G401.6 (cell line): ENCODE measurements around the gene SETD1B.
"Not testable (repeated sequence)": the region's sequence is repeated elsewhere in the genome, so short reads cannot be mapped to it uniquely, and the experiment has no call there.

Experiments used
- FAIRE-seq: peaks from 2 replicates; lab custom pipeline; 2012; peaks lifted over from hg19 to GRCh38; lab: Jason Lieb, UNC

Gene SETD1B

DNA sequence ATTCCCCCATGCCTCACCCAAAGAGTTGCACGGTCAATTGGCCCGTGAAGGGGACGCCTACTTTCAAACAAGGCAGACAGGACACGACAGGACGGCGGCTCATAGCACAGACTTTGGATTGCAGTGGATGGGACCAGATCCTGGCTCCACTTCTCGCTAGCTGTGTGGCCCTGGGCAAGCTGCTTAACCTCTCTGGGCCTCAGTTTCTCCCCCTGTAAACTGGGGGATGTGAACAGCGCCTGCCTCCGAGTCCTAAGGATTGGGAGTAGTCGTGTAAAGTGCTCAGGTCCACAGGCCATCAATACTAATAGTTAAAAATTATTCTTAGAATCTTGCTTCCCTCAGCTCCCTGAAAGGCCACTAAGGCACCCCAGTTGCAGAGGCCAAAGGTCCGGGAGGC is 23.4 kb upstream of the SETD1B start:
- no peak for FAIRE-seq

GRCh38 chr12:121781484-121781997 is 22.3 kb upstream of the SETD1B start:
- FAIRE-seq: peak; percentile 15

DNA sequence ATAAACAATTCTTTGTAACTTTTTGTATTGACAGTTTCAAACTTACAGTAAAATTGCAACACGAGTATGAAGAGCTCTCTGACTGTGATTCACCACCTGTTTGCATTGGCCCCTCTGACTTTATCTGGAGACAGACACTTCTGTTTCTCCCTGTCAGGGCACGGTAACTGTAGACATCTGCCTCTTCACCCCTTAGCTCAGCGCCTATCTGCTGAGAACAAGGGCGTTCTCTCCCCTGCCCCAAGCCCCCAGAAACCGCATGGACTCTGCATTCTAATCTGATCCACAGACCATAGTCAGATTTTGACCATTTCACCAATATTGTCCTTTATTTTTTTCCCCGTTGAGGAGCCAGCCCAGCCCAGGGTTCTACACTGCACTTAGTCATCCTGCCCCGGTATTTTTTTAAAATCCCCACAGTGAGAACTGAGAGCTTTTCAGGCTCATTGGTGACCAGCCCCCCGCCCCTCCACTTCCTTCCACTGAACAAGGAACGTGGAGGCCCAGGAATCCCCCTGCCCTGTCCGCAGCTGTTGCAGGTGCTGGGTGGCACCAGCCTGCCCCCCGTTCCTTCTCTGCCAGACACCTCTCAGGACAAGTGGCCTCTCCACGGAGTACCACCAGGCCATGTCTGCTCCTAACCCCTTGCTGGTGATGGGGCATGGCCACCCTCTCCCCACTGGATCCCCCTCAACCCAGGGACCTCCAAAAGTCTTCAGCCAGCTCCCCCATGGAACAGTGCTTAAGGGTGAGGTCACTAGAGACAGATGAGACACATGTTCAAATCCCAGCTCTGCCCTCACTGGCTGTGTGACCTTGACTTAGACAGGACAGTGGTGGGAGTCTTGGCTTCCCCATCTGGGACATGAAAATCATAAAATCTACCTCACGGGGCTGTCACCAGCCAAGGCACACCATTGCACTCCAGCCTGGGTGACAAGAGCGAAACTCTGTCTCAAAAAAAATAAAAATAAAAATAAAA is 21.5 kb upstream of the SETD1B start:
- no peak for FAIRE-seq

DNA sequence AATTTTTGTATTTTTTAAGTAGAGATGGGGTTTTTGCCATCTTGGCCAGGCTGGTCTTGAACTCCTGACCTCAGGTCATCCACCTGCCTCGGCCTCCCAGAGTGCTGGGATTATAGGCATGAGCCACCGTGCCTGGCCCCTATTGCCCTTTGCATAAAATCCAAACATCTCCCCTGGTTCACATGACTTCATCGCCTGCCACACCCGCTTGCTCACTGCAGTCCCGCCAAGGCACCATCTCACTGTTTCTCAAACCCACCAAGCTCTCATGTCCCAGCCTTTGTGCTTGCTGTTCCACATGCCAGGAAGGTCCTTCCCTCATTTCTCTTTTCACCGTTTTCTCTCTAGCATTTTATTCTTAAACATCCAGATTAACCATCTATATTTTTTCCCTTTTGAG is 20.0 kb upstream of the SETD1B start:
- FAIRE-seq: no peak

DNA sequence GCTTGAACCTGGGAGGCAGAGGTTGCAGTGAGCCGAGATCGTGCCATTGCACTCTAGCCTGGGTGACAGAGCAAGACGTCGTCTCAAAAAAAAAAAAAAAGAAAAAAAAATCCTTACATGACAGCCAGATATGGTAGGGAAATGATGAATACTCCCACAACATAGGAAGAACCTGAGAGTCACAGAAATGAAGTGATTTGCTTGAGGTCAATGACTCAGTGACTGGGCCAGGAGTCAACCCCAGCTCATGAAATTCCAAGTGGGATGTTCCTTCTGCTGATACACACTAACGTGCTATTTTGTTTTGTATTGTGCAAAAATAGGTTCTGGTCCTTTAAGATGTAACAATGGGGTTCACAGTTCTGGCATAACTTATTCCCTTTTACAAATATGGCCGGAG is 19.3 kb upstream of the SETD1B start:
- FAIRE-seq: no peak

GRCh38 chr12:121786440-121786825 is 17.4 kb upstream of the SETD1B start:
- FAIRE-seq: no peak

GRCh38 chr12:121787063-121788025 is 16.5 kb upstream of the SETD1B start:
- FAIRE-seq: no peak

- FAIRE-seq: no peak
These were observed 15.5 kb upstream of the SETD1B start for GRCh38 chr12:121788176-121788818.

DNA sequence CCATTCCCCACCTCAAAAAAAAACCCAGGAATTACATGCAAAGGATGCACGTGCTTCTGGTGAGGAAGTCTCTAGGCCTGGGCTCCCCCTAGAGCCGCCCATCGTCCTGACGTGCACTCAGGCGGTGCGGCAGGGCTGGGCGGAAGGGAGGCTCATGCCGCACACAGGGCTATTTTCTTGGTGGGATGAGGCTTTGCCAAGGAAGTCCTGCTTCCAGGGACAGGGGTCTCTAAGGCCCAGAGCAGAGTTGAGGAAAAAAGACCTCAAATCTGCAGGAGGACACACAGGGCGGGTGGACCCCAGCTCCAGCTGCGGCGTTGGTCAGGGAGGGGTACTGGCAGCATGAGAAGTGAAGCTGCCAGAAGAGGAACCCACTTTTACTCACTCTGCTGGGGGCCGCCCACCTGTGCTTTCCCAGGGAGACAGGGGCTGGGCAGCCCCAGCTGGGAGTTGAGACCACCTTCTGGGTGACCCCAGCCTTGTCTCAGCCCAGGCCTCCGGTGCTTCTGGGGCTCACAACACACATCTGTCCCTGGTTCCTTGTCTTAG is 14.5 kb upstream of the SETD1B start:
- no peak for FAIRE-seq

GRCh38 chr12:121789800-121790728 is 13.7 kb upstream of the SETD1B start:
- no peak for FAIRE-seq

DNA sequence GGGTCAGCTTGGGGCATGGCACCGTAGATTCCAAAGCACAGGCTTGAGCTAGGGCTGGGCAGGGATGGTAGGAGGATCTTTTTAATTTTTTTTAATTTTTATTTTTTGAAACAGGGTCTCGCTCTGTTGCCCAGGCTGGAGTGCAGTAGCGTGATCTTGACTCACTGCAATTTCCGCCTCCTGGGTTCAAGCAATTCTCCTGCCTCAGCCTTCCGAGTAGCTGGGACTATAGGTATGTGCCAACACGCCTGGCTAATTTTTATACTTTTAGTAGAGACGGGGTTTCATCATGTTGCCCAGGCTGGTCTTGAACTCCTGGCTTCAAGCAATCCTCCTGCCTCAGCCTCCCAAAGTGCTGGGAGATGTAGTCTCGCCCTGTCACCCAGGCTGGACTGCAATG is 13.0 kb upstream of the SETD1B start:
- not testable (repeated sequence) for FAIRE-seq

DNA sequence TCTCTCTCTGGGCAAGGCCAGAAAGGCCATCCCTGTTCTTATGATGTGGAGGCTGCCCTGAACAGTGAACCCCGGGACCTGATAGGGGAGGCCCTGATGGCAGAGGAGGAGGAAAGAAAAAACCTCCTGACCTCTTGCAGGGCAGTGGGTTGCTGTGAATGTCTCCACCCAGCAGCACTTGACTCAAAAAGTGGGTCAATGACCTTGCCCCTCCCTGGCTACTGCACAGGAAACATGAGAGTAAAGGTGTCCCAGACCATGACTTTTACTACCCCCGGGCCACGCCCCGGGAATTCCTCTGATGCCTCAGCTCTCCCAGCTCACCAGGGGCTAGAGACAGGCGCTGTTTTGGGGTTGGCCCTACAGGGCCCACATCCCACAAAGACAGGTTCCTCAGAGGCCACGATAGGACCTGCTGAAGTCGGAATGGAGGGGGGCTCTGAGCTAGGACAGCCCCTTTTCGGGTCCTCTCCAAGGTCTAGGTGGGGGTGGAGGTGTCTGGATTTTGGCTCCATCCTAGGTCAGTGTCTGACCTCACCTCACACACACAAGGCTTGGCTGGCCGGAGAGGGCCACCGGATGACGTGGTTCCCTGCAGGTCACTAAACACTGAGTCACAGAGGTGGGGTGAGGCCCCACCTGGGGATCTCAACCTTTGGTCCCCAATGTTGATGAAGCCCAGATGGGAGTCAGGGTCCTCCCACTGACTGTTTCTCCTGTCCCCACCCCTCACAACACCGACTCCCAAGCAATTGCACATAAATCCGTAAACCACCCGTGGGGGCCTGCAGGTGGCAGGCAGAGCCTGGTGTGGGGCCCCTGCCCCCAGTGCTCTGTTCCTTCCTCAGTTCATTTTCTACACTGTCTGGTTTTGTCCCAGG is 11.9 kb upstream of the SETD1B start:
- FAIRE-seq: no peak

- FAIRE-seq: no peak
These were observed 11.0 kb upstream of the SETD1B start for GRCh38 chr12:121792607-121793439.

DNA sequence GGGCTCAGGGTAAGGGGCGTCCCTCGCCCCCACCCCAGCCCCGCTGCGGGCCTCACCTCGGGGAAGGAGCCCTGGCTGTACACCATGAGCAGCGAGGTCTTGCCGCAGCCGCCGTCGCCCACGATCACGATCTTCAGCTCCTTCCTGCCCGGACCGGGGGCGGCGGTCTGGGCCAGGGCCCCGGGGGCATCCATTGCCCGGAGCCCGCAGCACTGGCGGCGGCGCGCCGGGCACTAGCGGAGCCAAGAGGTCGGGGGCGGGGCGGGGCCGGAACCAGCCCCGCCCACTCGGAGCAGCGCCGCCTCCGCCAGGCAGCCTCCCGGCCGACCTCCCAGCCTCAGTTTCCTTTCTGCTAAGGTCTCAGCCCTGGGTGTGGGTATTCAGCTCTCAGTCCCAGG is 10.4 kb upstream of the SETD1B start, which contains the start of gene RHOF:
Gene RHOF (minus strand): TSS at position 249 of the 398 bp plus-strand sequence. CDS start 55 bp downstream, at position 194.
- no peak for FAIRE-seq

- peak; percentile 69 for FAIRE-seq
These were observed 9.8 kb upstream of the SETD1B start for GRCh38 chr12:121793838-121794533.

- FAIRE-seq: no peak
These were observed 9.2 kb upstream of the SETD1B start for GRCh38 chr12:121794534-121795033.

DNA sequence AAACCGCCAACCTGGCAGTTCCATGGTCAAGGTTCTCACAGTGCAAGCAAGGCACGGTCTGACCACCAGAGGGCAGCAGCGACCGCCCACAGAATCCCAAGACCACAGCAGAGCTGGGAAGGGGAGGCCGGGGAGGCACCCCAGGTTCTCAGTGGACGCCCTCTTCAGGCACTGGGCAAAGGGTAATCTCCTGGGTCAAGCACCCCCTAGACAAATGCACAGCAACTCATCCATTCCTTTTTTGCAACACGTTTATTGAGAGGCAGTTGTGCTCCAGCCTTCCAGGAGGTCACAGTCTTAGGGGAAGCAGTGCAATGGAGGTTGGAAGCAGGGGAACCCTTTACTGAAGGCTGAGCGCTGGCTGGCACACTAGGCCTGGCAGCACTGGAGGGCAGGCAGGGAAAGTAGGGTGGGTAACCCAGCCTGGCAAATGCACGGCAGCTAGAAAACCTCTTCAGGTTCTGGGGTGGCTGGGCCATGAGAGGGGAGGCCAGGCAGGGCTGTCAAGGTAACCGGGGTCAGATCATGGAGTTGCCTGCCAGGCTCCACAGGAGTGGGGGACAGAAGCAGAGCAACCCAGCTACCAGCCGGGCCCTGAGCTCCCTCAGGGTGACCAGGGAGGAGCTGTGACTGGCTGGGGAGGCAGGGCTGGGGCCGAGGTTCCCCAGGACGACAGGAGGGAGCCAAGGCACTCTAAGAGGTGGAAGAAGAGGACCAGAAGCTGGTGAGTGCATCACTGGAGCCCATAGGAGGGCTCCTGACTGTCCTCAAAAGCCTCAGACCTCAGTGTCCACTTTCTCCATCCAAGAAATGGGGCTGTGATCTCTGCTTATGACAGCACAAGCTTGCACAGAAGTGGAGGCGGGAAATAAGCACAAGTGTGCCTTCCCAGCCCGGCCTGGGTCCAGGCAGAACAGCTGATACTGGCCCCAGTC is 8.5 kb upstream of the SETD1B start:
- no peak for FAIRE-seq
